ENCODE data around the gene MPC2.
A peak's percentile ranks its signal among the peaks of the same experiment; 100 is the strongest.

MPC2 gene

GRCh38 chr1:167936930-167937708 lies at the start of gene MPC2:
TSS of gene MPC2 (minus strand) at chr1:167937072. CDS start at chr1:167935841, 1,231 bp downstream.
- DNase-seq (ENCODE audit: low read depth in 2 of 2): peak; percentile 70 to 80
- TF ChIP-seq, protein P1, sequence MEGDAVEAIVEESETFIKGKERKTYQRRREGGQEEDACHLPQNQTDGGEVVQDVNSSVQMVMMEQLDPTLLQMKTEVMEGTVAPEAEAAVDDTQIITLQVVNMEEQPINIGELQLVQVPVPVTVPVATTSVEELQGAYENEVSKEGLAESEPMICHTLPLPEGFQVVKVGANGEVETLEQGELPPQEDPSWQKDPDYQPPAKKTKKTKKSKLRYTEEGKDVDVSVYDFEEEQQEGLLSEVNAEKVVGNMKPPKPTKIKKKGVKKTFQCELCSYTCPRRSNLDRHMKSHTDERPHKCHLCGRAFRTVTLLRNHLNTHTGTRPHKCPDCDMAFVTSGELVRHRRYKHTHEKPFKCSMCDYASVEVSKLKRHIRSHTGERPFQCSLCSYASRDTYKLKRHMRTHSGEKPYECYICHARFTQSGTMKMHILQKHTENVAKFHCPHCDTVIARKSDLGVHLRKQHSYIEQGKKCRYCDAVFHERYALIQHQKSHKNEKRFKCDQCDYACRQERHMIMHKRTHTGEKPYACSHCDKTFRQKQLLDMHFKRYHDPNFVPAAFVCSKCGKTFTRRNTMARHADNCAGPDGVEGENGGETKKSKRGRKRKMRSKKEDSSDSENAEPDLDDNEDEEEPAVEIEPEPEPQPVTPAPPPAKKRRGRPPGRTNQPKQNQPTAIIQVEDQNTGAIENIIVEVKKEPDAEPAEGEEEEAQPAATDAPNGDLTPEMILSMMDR (IDR thresholded peaks at IDR 0.05; ENCODE audit: low read depth, low read length): no peak
- peak within 1 kb of the TSS; percentile 95 to 97 for H3K4me3 ChIP-seq (replicated peaks in 1 of 2; ENCODE audit: low read depth in 2 of 2, low read length in 2 of 2)

DNA sequence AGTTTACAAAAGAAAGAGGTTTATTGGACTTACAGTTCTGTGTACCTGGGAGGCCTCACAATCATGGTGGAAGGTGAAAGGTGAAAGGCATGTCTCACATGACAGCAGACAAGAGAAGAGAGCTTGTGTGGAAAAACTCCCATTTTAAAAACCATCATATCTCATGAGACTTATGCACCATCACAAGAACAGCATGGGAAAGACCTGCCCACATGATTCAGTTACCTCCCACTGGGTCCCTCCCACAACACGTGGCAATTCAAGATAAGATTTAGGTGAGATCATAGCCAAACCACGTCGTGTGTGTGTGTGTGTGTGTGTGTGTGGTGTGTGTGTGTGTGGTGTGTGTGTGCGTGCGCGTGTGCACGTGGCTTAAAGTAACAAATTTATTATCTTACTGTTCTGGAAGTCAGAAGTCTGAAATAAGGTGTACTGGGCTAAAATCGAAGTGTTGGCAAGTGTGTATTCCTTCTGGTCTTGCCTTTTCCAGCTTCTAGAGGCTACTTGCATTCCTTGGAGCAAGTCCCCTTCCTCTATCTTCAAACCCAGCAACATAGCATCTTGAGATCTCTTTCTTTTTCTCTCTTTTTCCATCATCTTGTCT lies 48.1 kb upstream of the MPC2 start:
- TF ChIP-seq, protein P1 (IDR thresholded peaks at IDR 0.05; ENCODE audit: low read depth, low read length): no peak
- peak in 1 of 2 donors; percentile 28 for DNase-seq (ENCODE audit: low read depth in 2 of 2)
- H3K4me3 ChIP-seq (replicated peaks in 1 of 2; ENCODE audit: low read depth in 2 of 2, low read length in 2 of 2): no peak overlapping the region

- H3K4me3 ChIP-seq (replicated peaks in 1 of 2; ENCODE audit: low read depth in 2 of 2, low read length in 2 of 2): no peak overlapping the region
- TF ChIP-seq, protein P1 (IDR thresholded peaks at IDR 0.05; ENCODE audit: low read depth, low read length): no peak
- no peak for DNase-seq (ENCODE audit: low read depth in 2 of 2)
Measured at GRCh38 chr1:167983797-167984420, 47.0 kb upstream of the MPC2 start.

DNA sequence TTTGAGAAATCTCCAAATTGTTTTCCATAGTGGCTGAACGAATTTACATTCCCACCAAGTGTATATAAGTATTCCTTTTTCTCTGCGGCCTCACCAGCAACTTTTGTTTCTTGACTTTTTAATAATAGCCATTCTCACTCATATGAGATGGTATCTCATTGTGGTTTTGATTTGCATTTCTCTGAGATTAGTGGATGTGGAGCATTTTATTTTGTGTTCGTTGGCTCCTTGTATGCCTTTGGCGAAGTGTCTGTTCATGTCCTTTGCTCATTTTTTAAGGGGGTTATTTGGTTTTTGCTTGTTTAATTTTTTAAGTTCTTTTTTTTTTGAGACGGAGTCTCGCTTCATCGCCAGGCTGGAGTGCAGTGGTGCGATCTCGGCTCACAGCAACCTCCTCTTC lies 45.1 kb upstream of the MPC2 start:
- DNase-seq (ENCODE audit: low read depth in 2 of 2): no peak
- TF ChIP-seq, protein P1 (IDR thresholded peaks at IDR 0.05; ENCODE audit: low read depth, low read length): no peak
- no peak overlapping the region for H3K4me3 ChIP-seq (replicated peaks in 1 of 2; ENCODE audit: low read depth in 2 of 2, low read length in 2 of 2)

DNA sequence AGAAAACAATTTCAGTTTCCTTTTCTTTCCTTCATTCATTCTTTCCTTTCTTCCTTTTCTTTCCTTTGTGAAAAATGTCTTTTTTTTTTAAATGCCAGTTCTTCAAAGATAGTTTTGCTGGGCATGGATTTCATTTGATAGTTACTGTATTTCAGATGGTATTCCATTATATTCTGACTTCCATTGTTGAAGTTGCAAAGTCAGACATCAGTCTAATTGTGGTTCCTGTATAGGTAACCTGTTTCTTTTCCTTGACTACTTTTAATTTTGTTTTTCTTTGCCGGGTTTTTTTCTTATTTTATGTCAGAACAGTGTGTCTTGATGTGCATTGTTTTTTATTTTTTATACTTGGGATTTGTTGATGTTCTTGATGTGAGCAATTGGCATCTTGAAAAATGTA lies 40.4 kb upstream of the MPC2 start:
- H3K4me3 ChIP-seq (replicated peaks in 1 of 2; ENCODE audit: low read depth in 2 of 2, low read length in 2 of 2): no peak overlapping the region
- DNase-seq (ENCODE audit: low read depth in 2 of 2): no peak
- TF ChIP-seq, protein P1 (IDR thresholded peaks at IDR 0.05; ENCODE audit: low read depth, low read length): no peak

- H3K4me3 ChIP-seq (replicated peaks in 1 of 2; ENCODE audit: low read depth in 2 of 2, low read length in 2 of 2): no peak overlapping the region
- TF ChIP-seq, protein P1 (IDR thresholded peaks at IDR 0.05; ENCODE audit: low read depth, low read length): no peak
- DNase-seq (ENCODE audit: low read depth in 2 of 2): no peak
Measured at GRCh38 chr1:167974698-167975097, 37.8 kb upstream of the MPC2 start.

All from cardiac fibroblast (primary cell).